Measurements from ENCODE around the gene EDA2R. TPM values are rescaled to one million over a fixed set of nuclear protein-coding genes. Genes with fewer than 3 reads are reported as not detected.

Gene EDA2R
- total RNA-seq, 6 experiments from 2014 or later, result 0.09 to 0.55 (median 0.25) TPM; not detected in 2

DNA sequence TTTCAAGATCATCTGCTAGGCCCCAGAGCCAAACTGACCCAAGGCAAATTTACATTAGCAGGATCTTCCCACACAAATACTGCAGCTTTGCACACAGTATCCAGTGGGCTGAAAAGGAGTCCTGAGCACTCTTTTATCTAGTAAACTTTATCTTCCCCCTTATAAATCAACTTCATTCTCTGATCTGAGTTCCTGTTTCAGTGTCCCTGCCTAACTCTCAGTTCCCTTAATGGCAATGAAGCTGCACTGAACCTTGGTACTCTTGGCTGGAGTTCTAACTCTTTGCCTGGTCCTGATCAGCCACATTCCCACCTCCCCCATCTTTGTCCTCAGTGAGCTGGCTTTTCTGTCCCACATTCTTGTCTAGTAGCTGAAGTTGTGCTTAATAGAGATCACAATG lies 37.4 kb downstream of the EDA2R start:
- intact Hi-C loops (cut with DNase I), result no loop called here
- Histone ChIP-seq H3K27ac (no peak overlapping the region), H3K27me3 (no peaks in the 10 kb centered on the region), H3K4me3 (no peak overlapping the region), H3K9me3 (no peaks in the 10 kb centered on the region), H3K4me1 (no peaks in the 10 kb centered on the region), H3K36me3 (no peaks in the 10 kb centered on the region)
- DNase-seq (no peak), ATAC-seq (no peak)
- TF ChIP-seq POLR2A (IDR thresholded peaks at IDR 0.05), result no peak
- TF ChIP-seq CTCF (IDR thresholded peaks at IDR 0.05), result no peak

GRCh38 chrX:66579219-66579618 lies 59.7 kb downstream of the EDA2R start:
- Histone ChIP-seq H3K4me3 (no peak overlapping the region), H3K9me3 (no peaks in the 10 kb centered on the region), H3K36me3 (no peaks in the 10 kb centered on the region), H3K27me3 (peaks cover 0 to 4% of the 10 kb centered on the region in 2 donors), H3K4me1 (no peaks in the 10 kb centered on the region), H3K27ac (no peak overlapping the region)
- TF ChIP-seq POLR2A (IDR thresholded peaks at IDR 0.05), result no peak
- TF ChIP-seq CTCF (IDR thresholded peaks at IDR 0.05), result no peak
- intact Hi-C loops (cut with DNase I), result no loop called here
- DNase-seq, result no peak
- WGBS (ENCODE audit: insufficient coverage, low coverage, low lambda C conversion rate, missing lambda C conversion rate), result 9% methylated on average over 1 of the region's 1 CpG
- ATAC-seq, result no peak

GRCh38 chrX:66553973-66554372 lies 84.9 kb downstream of the EDA2R start:
- intact Hi-C loops (cut with DNase I), result no loop called here
- ATAC-seq (no peak), DNase-seq (no peak)
- Histone ChIP-seq H3K27me3 (no peaks in the 10 kb centered on the region), H3K36me3 (no peaks in the 10 kb centered on the region), H3K9me3 (no peaks in the 10 kb centered on the region), H3K27ac (no peak overlapping the region), H3K4me1 (no peaks in the 10 kb centered on the region), H3K4me3 (no peak overlapping the region)
- no peak for TF ChIP-seq CTCF (IDR thresholded peaks at IDR 0.05)
- TF ChIP-seq POLR2A (IDR thresholded peaks at IDR 0.05), result no peak

DNA sequence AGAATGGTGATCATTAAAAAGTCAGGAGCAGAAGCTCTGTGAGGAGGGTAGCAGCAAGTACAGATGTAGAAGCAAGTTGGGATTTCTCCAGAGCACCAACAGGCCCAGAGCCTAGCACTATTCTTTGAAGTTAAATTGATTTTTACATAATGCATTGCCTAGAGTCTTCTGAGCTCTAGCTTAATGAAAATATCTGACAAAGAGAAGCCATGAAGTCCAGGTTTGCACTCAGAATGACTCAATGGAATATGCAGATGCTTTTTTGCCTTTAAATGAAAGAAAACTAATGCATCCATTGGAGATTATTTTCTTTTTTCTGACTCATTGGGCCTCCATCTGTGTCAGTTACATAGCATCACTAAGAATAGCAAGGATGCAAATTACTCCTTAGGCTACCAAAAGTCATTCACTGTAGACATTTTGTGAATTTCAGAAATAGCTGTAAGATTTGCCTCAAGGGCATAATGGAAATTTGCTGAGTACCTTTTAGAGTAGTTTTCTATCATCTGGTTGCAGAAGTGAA lies 91.0 kb downstream of the EDA2R start:
- Histone ChIP-seq H3K4me3 (no peak overlapping the region), H3K4me1 (no peaks in the 10 kb centered on the region), H3K9me3 (no peaks in the 10 kb centered on the region), H3K27ac (no peak overlapping the region), H3K27me3 (no peaks in the 10 kb centered on the region), H3K36me3 (no peaks in the 10 kb centered on the region)
- DNase-seq (no peak), ATAC-seq (no peak)
- TF ChIP-seq CTCF (IDR thresholded peaks at IDR 0.05) (no peak), POLR2A (IDR thresholded peaks at IDR 0.05) (no peak)
- intact Hi-C loops (cut with DNase I), result no loop called here

Small RNA genes within 50 kb of the gene (small RNA-seq; reads per million reads assigned to genes)
- 0 reads per million in 2 experiments for gene RNU6-394P
